HepG2 (cell line): ENCODE measurements around the gene ATG2B. TPM values are rescaled to one million over a fixed set of nuclear protein-coding genes. Genes with fewer than 3 reads are reported as not detected.

Source experiments
- ATAC-seq: fragments of 200-7000 bp; cut with Tn5 transposase; 3 replicates; pipeline ENCODE4 v1.9.1; 2020; ENCODE audit warnings: mild to moderate bottlenecking, moderate library complexity
- BruUV-seq: library from RNA; stranded (reverse); fragments of 400-500 nt; replicated peaks from 2 replicates; lab custom pipeline; 2021; lab: Mats Ljungman, UMichigan
- CTCF ChIA-PET: fragments of 300-600 bp; formaldehyde crosslinking; extraction: SDS; loops from one replicate; lab custom pipeline; 2021; ENCODE audit warnings: low total read pairs, inconsistent platforms, low intra/inter-chr PET ratio; lab: Yijun Ruan, JAX
- POLR2A ChIA-PET: fragments of 350-600 bp; sonication (Branson Sonifier 250); formaldehyde crosslinking; loops from one replicate; lab custom pipeline; 2020; ENCODE audit warnings: antibody characterized with exemption, inconsistent platforms; lab: Yijun Ruan, JAX
- DNase-seq: peaks from one replicate; pipeline ENCODE4 v3.0.0-alpha.2; 2015; ENCODE audit warnings: low spot score
- FAIRE-seq: peaks from 3 replicates; lab custom pipeline; 2011; peaks lifted over from hg19 to GRCh38; lab: Jason Lieb, UNC
- H2AFZ ChIP-seq: one replicate; pipeline ENCODE4 v1.6.1; 2011; ENCODE audit warnings: low read length, inconsistent platforms
- H3K27ac ChIP-seq: fragments of 300-600 bp; 3 replicates; pipeline ENCODE4 v1.8.0; 2011; ENCODE audit warnings: mixed run types, mild to moderate bottlenecking, mixed read lengths, low read length, inconsistent platforms; ENCODE audit not compliant: insufficient read depth; ENCODE audit errors: extremely low read length
- H3K27me3 ChIP-seq, 2 experiments: fragments of 200-600 bp in 1 of 2; 2 replicates in 1 of 2; 3 replicates in 1 of 2; pipeline versions ENCODE4 v1.6.0 to v1.8.0; 2011; ENCODE audit warnings: low read length in 2 of 2, mild to moderate bottlenecking in 2 of 2, moderate library complexity in 2 of 2, inconsistent platforms in 1 of 2; ENCODE audit not compliant: insufficient read depth in 2 of 2, control insufficient read depth in 1 of 2
- H3K36me3 ChIP-seq, 2 experiments: fragments of 200-600 bp in 1 of 2; replicated peaks in 1 of 2; 2 replicates in 1 of 2; 3 replicates in 1 of 2; pipeline versions ENCODE4 v1.5.1 to v1.8.0; 2011; ENCODE audit warnings: low read length in 2 of 2, inconsistent platforms in 1 of 2; ENCODE audit not compliant: insufficient read depth in 2 of 2, control insufficient read depth in 1 of 2
- H3K4me1 ChIP-seq: 2 replicates; pipeline ENCODE4 v1.5.1; 2012; ENCODE audit warnings: low read length, inconsistent platforms; ENCODE audit not compliant: insufficient read depth
- H3K4me2 ChIP-seq: 2 replicates; pipeline ENCODE4 v1.6.0; 2011; ENCODE audit warnings: low read depth, low read length, inconsistent platforms
- H3K4me3 ChIP-seq, 3 experiments: fragments of 200-600 bp in 1 of 3; sonication (generic), shearing (Covaris generic) in 1 of 3; replicated peaks in 1 of 3; 2 replicates each; pipeline ENCODE4 v1.5.1; 2011 to 2016; ENCODE audit warnings: low read length in 3 of 3, inconsistent platforms in 2 of 3, low read depth in 2 of 3, mild to moderate bottlenecking in 2 of 3, control low read depth in 1 of 3, mixed read lengths in 1 of 3; ENCODE audit not compliant: insufficient read depth in 1 of 3
- H3K79me2 ChIP-seq: one replicate; pipeline ENCODE4 v1.6.1; 2011; ENCODE audit warnings: low read length, inconsistent platforms; ENCODE audit not compliant: insufficient read depth
- H3K9ac ChIP-seq: 2 replicates; pipeline ENCODE4 v1.6.0; 2011; ENCODE audit warnings: mild to moderate bottlenecking, low read depth, low read length, inconsistent platforms; ENCODE audit not compliant: insufficient read depth
- H3K9me3 ChIP-seq: 2 replicates; pipeline ENCODE4 v1.5.1; 2012; ENCODE audit warnings: mild to moderate bottlenecking, low read length
- H4K20me1 ChIP-seq: 2 replicates; pipeline ENCODE4 v1.6.0; 2011; ENCODE audit warnings: inconsistent platforms, mild to moderate bottlenecking, low read length, moderate library complexity; ENCODE audit not compliant: insufficient read depth
- CCAR2 ChIP-seq: fragments of 200-400 bp; formaldehyde crosslinking; optimal IDR thresholded peaks from 2 replicates; pipeline ENCODE3; 2018; ENCODE audit warnings: low read depth, mild to moderate bottlenecking, low read length, moderate library complexity
- JUND ChIP-seq: sonication (generic); formaldehyde crosslinking; IDR thresholded peaks from 2 replicates; pipeline ENCODE4 v1.8.0; 2022; ENCODE audit warnings: mild to moderate bottlenecking, missing genetic modification reagents
- SATB2 ChIP-seq: sonication (generic); formaldehyde crosslinking; IDR thresholded peaks from 2 replicates; pipeline ENCODE4 v1.5.0; 2020; ENCODE audit warnings: missing genetic modification reagents
- YEATS2 ChIP-seq: sonication (generic); formaldehyde crosslinking; IDR thresholded peaks from 2 replicates; pipeline ENCODE4 v1.4.0; 2020; ENCODE audit warnings: missing genetic modification reagents, borderline replicate concordance
- ZKSCAN1 ChIP-seq: fragments of 150-350 bp; IDR thresholded peaks from 2 replicates; pipeline ENCODE4 v1.6.1; 2014; ENCODE audit warnings: low read length
- ZNF296 ChIP-seq: sonication (generic); formaldehyde crosslinking; conservative IDR thresholded peaks from 2 replicates; pipeline ENCODE4 v1.5.0; 2020; ENCODE audit warnings: mild to moderate bottlenecking, missing genetic modification reagents
- ZSCAN30 ChIP-seq: sonication (generic); formaldehyde crosslinking; IDR thresholded peaks from 2 replicates; pipeline ENCODE4 v1.5.0; 2020; ENCODE audit warnings: mild to moderate bottlenecking, missing genetic modification reagents
- WGBS: methylation state at CpG from one replicate; pipeline ENCODE4 v1.1.6; 2017; ENCODE audit warnings: low lambda C conversion rate; 5-methylcytosine and 5-hydroxymethylcytosine counted together
- in situ Hi-C: cut with HindIII; loops from 2 replicates; pipeline ENCODE4 v1.10.0; 2017; ENCODE audit warnings: low pct_unique_long_range_greater_than_20kb; ENCODE audit not compliant: extremely low pct_ligation_motif_present
- intact Hi-C: fragments of 100-400 bp; cut with micrococcal nuclease; formaldehyde crosslinking; loops from one replicate; pipeline ENCODE4 v1.10.0; 2022; ENCODE audit not compliant: unreplicated experiment
- polyA plus RNA-seq, 8 experiments: library from polyadenylated mRNA; depleted of rRNA in 3 of 8; stranded (reverse) in 7 of 8; unstranded in 1 of 8; fragments of >200 nt; fragmentation: Illumina TruSeq in 4 of 8; extraction: Trizol in 4 of 8; gene quantifications; 2 replicates each; pipeline versions ENCODE4 v1.2.1 to v1.2.3, GENCODE V29; 2011 to 2016; ENCODE audit warnings: low read depth in 4 of 8, missing spikeins in 1 of 8, mixed read lengths in 1 of 8; ENCODE audit not compliant: insufficient read depth in 1 of 8
- total RNA-seq, 5 experiments: library from RNA; depleted of rRNA; stranded (reverse); fragments of >200 nt; fragmentation: Illumina TruSeq; extraction: Trizol; gene quantifications; 2 replicates each; pipeline ENCODE4 v1.2.3, GENCODE V29; 2016; ENCODE audit warnings: low read depth in 1 of 5
- TF ChIP-seq, protein P1 (sequence below): sonication (generic); formaldehyde crosslinking; IDR thresholded peaks from 2 replicates; pipeline ENCODE4 v1.4.0; 2020; ENCODE audit warnings: missing genetic modification reagents, borderline replicate concordance
- TF ChIP-seq, protein P2 (sequence below): fragments of 450-650 bp; IDR thresholded peaks from 2 replicates; pipeline ENCODE4 v1.6.1; 2016

Gene ATG2B
- total and polyA plus RNA-seq, 2 of the 13 experiments (the other 11 are each of a cell fraction or from before 2014, with no cell fraction given), result 7.4 to 7.5 TPM

DNA sequence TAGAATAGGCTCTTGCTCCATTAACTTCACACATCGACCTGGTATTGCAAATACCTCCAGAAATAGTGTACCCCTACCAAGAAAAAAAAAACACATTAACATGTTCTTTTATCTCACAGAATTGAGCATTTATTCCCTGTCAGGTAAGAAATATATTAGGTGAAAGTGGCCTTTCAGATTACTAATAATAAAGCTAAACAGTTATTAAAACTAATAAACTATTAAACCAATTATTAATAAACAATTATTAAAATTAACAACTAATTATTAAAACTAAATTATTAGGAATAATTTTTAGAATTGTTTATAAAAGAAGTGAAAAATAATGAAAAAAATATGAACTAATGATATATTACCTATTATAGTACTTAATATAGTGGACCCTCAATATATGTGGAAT, 21.6 kb upstream of the ATG2B start:
- in situ Hi-C loops (no loop called here), intact Hi-C loops (no loop called here)
- Histone ChIP-seq H3K9me3 (no peaks in the 10 kb centered on the region), H4K20me1 (no peaks in the 10 kb centered on the region), H3K36me3 (peaks cover 2 to 35% of the 10 kb centered on the region in 2 experiments; a peak in 2 of 5 replicates), H2AFZ (no peak overlapping the region), H3K4me1 (no peaks in the 10 kb centered on the region), H3K27me3 (no peaks in the 10 kb centered on the region), H3K27ac (no peak overlapping the region), H3K79me2 (no peaks in the 10 kb centered on the region), H3K4me3 (no peak overlapping the region), H3K4me2 (no peak overlapping the region), H3K9ac (no peak overlapping the region)
- no peak for ATAC-seq
- BruUV-seq, result no TSS peak
- no peak for DNase-seq
- CTCF ChIA-PET, result no interaction called here
- POLR2A ChIA-PET, result no interaction called here
- TF ChIP-seq SATB2 (CRISPR knock-in tag), result no peak
- TF ChIP-seq ZNF296 (CRISPR knock-in tag), result no peak
- TF ChIP-seq JUND, result no peak
- no peak for TF ChIP-seq ZSCAN30 (CRISPR knock-in tag)
- TF ChIP-seq ZKSCAN1, result no peak
- TF ChIP-seq, protein P1, sequence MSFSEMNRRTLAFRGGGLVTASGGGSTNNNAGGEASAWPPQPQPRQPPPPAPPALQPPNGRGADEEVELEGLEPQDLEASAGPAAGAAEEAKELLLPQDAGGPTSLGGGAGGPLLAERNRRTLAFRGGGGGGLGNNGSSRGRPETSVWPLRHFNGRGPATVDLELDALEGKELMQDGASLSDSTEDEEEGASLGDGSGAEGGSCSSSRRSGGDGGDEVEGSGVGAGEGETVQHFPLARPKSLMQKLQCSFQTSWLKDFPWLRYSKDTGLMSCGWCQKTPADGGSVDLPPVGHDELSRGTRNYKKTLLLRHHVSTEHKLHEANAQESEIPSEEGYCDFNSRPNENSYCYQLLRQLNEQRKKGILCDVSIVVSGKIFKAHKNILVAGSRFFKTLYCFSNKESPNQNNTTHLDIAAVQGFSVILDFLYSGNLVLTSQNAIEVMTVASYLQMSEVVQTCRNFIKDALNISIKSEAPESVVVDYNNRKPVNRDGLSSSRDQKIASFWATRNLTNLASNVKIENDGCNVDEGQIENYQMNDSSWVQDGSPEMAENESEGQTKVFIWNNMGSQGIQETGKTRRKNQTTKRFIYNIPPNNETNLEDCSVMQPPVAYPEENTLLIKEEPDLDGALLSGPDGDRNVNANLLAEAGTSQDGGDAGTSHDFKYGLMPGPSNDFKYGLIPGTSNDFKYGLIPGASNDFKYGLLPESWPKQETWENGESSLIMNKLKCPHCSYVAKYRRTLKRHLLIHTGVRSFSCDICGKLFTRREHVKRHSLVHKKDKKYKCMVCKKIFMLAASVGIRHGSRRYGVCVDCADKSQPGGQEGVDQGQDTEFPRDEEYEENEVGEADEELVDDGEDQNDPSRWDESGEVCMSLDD (CRISPR knock-in tag), result no peak
- TF ChIP-seq, protein P2, sequence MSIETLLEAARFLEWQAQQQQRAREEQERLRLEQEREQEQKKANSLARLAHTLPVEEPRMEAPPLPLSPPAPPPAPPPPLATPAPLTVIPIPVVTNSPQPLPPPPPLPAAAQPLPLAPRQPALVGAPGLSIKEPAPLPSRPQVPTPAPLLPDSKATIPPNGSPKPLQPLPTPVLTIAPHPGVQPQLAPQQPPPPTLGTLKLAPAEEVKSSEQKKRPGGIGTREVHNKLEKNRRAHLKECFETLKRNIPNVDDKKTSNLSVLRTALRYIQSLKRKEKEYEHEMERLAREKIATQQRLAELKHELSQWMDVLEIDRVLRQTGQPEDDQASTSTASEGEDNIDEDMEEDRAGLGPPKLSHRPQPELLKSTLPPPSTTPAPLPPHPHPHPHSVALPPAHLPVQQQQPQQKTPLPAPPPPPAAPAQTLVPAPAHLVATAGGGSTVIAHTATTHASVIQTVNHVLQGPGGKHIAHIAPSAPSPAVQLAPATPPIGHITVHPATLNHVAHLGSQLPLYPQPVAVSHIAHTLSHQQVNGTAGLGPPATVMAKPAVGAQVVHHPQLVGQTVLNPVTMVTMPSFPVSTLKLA, result no peak
- no peak for TF ChIP-seq YEATS2
- TF ChIP-seq CCAR2, result no peak
- WGBS, result 79% methylated on average over 1 of the region's 1 CpG
- FAIRE-seq, result no peak
